Hematopoietic multipotent progenitor cell treated with erythropoietin and hydrocortisone succinate and interleukin-3 and kit ligand, for 15 days (in vitro differentiated cells): ENCODE measurements around the gene DFFA.
"Not testable (repeated sequence)": the region's sequence is repeated elsewhere in the genome, so short reads cannot be mapped to it uniquely, and the experiment has no call there.

Source experiments
- DNase-seq: peaks from one replicate; pipeline ENCODE4 v3.0.0-alpha.2; 2015; ENCODE audit warnings: low spot score

DFFA gene

GRCh38 chr1:10506046-10506676 is 33.8 kb upstream of the DFFA start:
- not testable (repeated sequence) for DNase-seq

GRCh38 chr1:10504249-10504648 is 31.9 kb upstream of the DFFA start:
- DNase-seq, result no peak

- no peak for DNase-seq
These were observed 29.9 kb upstream of the DFFA start for GRCh38 chr1:10502206-10502605.

GRCh38 chr1:10498231-10498630 is 25.9 kb upstream of the DFFA start:
- DNase-seq, result no peak

GRCh38 chr1:10497109-10497508 is 24.8 kb upstream of the DFFA start:
- no peak for DNase-seq

- no peak for DNase-seq
These were observed 23.6 kb upstream of the DFFA start for GRCh38 chr1:10495952-10496351.

- no peak for DNase-seq
These were observed 23.1 kb upstream of the DFFA start for GRCh38 chr1:10495475-10495817.

- DNase-seq, result peak; percentile 78
These were observed 22.6 kb upstream of the DFFA start for GRCh38 chr1:10494754-10495474.

- no peak for DNase-seq
These were observed 22.1 kb upstream of the DFFA start for GRCh38 chr1:10494418-10494753.

- no peak for DNase-seq
These were observed 18.1 kb upstream of the DFFA start for GRCh38 chr1:10490286-10490970.

GRCh38 chr1:10489291-10490055 is 17.1 kb upstream of the DFFA start:
- DNase-seq, result no peak

- DNase-seq, result no peak
These were observed 12.2 kb upstream of the DFFA start for GRCh38 chr1:10484521-10484920.

GRCh38 chr1:10480614-10481013 is 8.3 kb upstream of the DFFA start:
- no peak for DNase-seq

GRCh38 chr1:10479296-10479695 is 7.0 kb upstream of the DFFA start:
- no peak for DNase-seq

- DNase-seq, result no peak
These were observed 3.2 kb upstream of the DFFA start for GRCh38 chr1:10475510-10475909.

- DNase-seq, result peak; percentile 83
These were observed 2.5 kb upstream of the DFFA start, which contains the start of gene PEX14 for GRCh38 chr1:10474613-10475507. TSS of gene PEX14 (plus strand) at chr1:10474950. CDS start at chr1:10474967, 17 bp downstream.

GRCh38 chr1:10474309-10474612 is 1.9 kb upstream of the DFFA start:
- DNase-seq, result not testable (repeated sequence)

- no peak for DNase-seq
These were observed 926 bp upstream of the DFFA start for GRCh38 chr1:10473145-10473765.

GRCh38 chr1:10471411-10472219 is 714 bp downstream of the DFFA start:
- no peak for DNase-seq

- no peak for DNase-seq
These were observed 2.3 kb downstream of the DFFA start for GRCh38 chr1:10470043-10470442.
